ENCODE measurements around the gene FSTL4. TPM values are rescaled to one million over a fixed set of nuclear protein-coding genes. Genes with fewer than 3 reads are reported as not detected.

The FSTL4 gene
- polyA plus RNA-seq, 1 donor (not counting 4 experiments of a cell fraction or from before 2014, with no cell fraction given), result 1.7 TPM

GRCh38 chr5:133439859-133440258 lies 172.5 kb downstream of the FSTL4 start:
- peak overlapping the region; percentile 1 for H3K27ac ChIP-seq (ENCODE audit: control insufficient read depth, insufficient read depth, low read length)
- peaks cover 15% of the 10 kb centered on the region for H3K4me1 ChIP-seq (ENCODE audit: control insufficient read depth, extremely low read depth, insufficient read depth, low read length)
- H4K20me1 ChIP-seq (ENCODE audit: control insufficient read depth, extremely low read depth, insufficient read depth, low read length), result no peaks in the 10 kb centered on the region
- H3K36me3 ChIP-seq (ENCODE audit: control insufficient read depth in 2 of 2, extremely low read depth in 1 of 2, insufficient read depth in 2 of 2, low read length in 2 of 2), result no peaks in the 10 kb centered on the region
- peak overlapping the region; percentile 66 for H2AFZ ChIP-seq (ENCODE audit: control insufficient read depth, low read length)
- no peaks in the 10 kb centered on the region for H3K9me1 ChIP-seq (ENCODE audit: control insufficient read depth, extremely low read depth, insufficient read depth, low read length)
- DNase-seq (ENCODE audit: low read depth, low spot score), result peak; percentile 44
- peak; percentile 88 for FAIRE-seq
- dilution Hi-C loops (cut with MboI; ENCODE audit: extremely low pct_ligation_motif_present, low sequenced_read_pairs), result no loop called here
- H3K79me2 ChIP-seq (ENCODE audit: control insufficient read depth, insufficient read depth, low read length), result no peaks in the 10 kb centered on the region
- no peaks in the 10 kb centered on the region for H3K27me3 ChIP-seq (ENCODE audit: control insufficient read depth, extremely low read depth, insufficient read depth, low read length)
- H3K9ac ChIP-seq (ENCODE audit: control insufficient read depth, extremely low read depth, insufficient read depth, low read length), result no peak overlapping the region
- H3K4me3 ChIP-seq (ENCODE audit: control insufficient read depth in 2 of 3, extremely low read depth in 1 of 3, insufficient read depth in 2 of 3, low read depth in 1 of 3, low read length in 3 of 3), result no peak overlapping the region
- TF ChIP-seq EZH2 (IDR thresholded peaks at IDR 0.05; ENCODE audit: low read length) (no peak), CTCF (optimal IDR thresholded peaks at IDR 0.05 in 1 of 3, IDR thresholded peaks at IDR 0.05 in 1 of 3, conservative IDR thresholded peaks at IDR 0.05 in 1 of 3; ENCODE audit: extremely low read depth in 1 of 3, insufficient read depth in 2 of 3, low read length in 3 of 3) (no peak)
- H3K4me2 ChIP-seq (ENCODE audit: control insufficient read depth, extremely low read depth, insufficient read depth, low read depth, low read length), result peak overlapping the region; percentile 29
- no peaks in the 10 kb centered on the region for H3K9me3 ChIP-seq (ENCODE audit: control insufficient read depth, low read depth, low read length)

- Histone ChIP-seq H3K9ac (ENCODE audit: control insufficient read depth, extremely low read depth, insufficient read depth, low read length) (no peak overlapping the region), H3K4me2 (ENCODE audit: control insufficient read depth, extremely low read depth, insufficient read depth, low read depth, low read length) (no peak overlapping the region), H3K79me2 (ENCODE audit: control insufficient read depth, insufficient read depth, low read length) (no peaks in the 10 kb centered on the region), H3K4me1 (ENCODE audit: control insufficient read depth, extremely low read depth, insufficient read depth, low read length) (peaks cover 15% of the 10 kb centered on the region), H3K9me3 (ENCODE audit: control insufficient read depth, low read depth, low read length) (no peaks in the 10 kb centered on the region), H3K36me3 (ENCODE audit: control insufficient read depth in 2 of 2, extremely low read depth in 1 of 2, insufficient read depth in 2 of 2, low read length in 2 of 2) (no peaks in the 10 kb centered on the region), H3K9me1 (ENCODE audit: control insufficient read depth, extremely low read depth, insufficient read depth, low read length) (no peaks in the 10 kb centered on the region), H2AFZ (ENCODE audit: control insufficient read depth, low read length) (no peak overlapping the region), H4K20me1 (ENCODE audit: control insufficient read depth, extremely low read depth, insufficient read depth, low read length) (no peaks in the 10 kb centered on the region), H3K27ac (ENCODE audit: control insufficient read depth, insufficient read depth, low read length) (no peak overlapping the region), H3K4me3 (ENCODE audit: control insufficient read depth in 2 of 3, extremely low read depth in 1 of 3, insufficient read depth in 2 of 3, low read depth in 1 of 3, low read length in 3 of 3) (no peak overlapping the region), H3K27me3 (ENCODE audit: control insufficient read depth, extremely low read depth, insufficient read depth, low read length) (no peaks in the 10 kb centered on the region)
- no peak for TF ChIP-seq EZH2 (IDR thresholded peaks at IDR 0.05; ENCODE audit: low read length)
- TF ChIP-seq CTCF (optimal IDR thresholded peaks at IDR 0.05 in 1 of 3, IDR thresholded peaks at IDR 0.05 in 1 of 3, conservative IDR thresholded peaks at IDR 0.05 in 1 of 3; ENCODE audit: extremely low read depth in 1 of 3, insufficient read depth in 2 of 3, low read length in 3 of 3), result no peak
- DNase-seq (ENCODE audit: low read depth, low spot score) (no peak), FAIRE-seq (no peak)
- dilution Hi-C loops (cut with MboI; ENCODE audit: extremely low pct_ligation_motif_present, low sequenced_read_pairs), result no loop called here
Measured at GRCh38 chr5:133438487-133438886, 173.9 kb downstream of the FSTL4 start.

Data from keratinocyte (primary cell).